Activated naive CD4-positive, alpha-beta T cell treated with anti-CD3 and anti-CD28 coated beads for 36 hours (primary cell): Measurements from ENCODE around the gene SNX15. TPM values are rescaled to one million over a fixed set of nuclear protein-coding genes. Genes with fewer than 3 reads are reported as not detected.

Experiments
- CTCF ChIA-PET: fragments of 350-600 bp; sonication (Branson Sonifier 250); formaldehyde crosslinking; loops from one replicate; lab custom pipeline; 2021; ENCODE audit warnings: antibody characterized with exemption; lab: Charles Lee
- DNase-seq: peaks from one replicate; pipeline ENCODE4 v3.0.0-alpha.2; 2020
- H3K27ac Mint-ChIP-seq: one replicate; pipeline ENCODE4 v1.8.0; 2021; ENCODE audit warnings: mild to moderate bottlenecking, mixed read lengths
- H3K27me3 Mint-ChIP-seq: one replicate; pipeline ENCODE4 v1.8.0; 2021; ENCODE audit warnings: low read depth, mixed read lengths
- H3K36me3 Mint-ChIP-seq: one replicate; pipeline ENCODE4 v1.8.0; 2021; ENCODE audit warnings: low read depth, mixed read lengths
- H3K4me1 Mint-ChIP-seq: one replicate; pipeline ENCODE4 v1.8.0; 2021; ENCODE audit warnings: low read depth, mixed read lengths
- H3K4me3 Mint-ChIP-seq: one replicate; pipeline ENCODE4 v1.8.0; 2021; ENCODE audit warnings: mild to moderate bottlenecking, moderate library complexity, mixed read lengths
- H3K9me3 Mint-ChIP-seq: one replicate; pipeline ENCODE4 v1.8.0; 2021; ENCODE audit warnings: mixed read lengths
- intact Hi-C: fragments of 100-400 bp; cut with micrococcal nuclease; formaldehyde crosslinking; loops from one replicate; pipeline ENCODE4 v1.15.1; 2023
- total RNA-seq, 2 experiments: library from RNA; stranded (reverse); gene quantifications; one replicate each; pipeline ENCODE4 v1.2.3, GENCODE V29; 2021

Gene SNX15
- total RNA-seq, 2 experiments from 2014 or later: 8.9 to 9.4 TPM

DNA sequence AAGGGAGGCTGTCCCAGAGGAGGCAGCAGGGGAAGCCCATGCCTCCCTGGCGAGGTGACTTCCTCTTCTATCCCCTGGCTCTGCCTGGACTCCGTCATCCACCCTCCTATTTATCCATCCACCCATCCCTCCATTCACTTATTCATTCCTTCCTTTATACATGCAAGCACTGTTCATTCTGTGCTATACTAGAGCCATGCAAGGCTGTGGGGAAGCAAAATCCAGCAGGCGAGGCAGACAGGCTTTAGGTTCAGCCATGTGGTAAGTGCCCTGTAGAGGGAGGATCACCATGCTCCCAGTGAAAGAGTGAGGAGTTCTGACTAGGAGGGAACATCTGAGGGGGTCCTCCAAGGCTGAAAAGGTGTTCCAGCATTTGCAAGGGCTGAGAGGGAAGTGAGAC, 32.3 kb downstream of the SNX15 start:
- Mint-ChIP-seq H3K27ac (no peak overlapping the region), H3K9me3 (no peaks in the 10 kb centered on the region), H3K4me1 (peaks cover 3% of the 10 kb centered on the region), H3K27me3 (no peaks in the 10 kb centered on the region), H3K36me3 (no peaks in the 10 kb centered on the region), H3K4me3 (no peak overlapping the region)
- no peak for DNase-seq
- intact Hi-C loops: no loop called here
- CTCF ChIA-PET: no interaction called here

DNA sequence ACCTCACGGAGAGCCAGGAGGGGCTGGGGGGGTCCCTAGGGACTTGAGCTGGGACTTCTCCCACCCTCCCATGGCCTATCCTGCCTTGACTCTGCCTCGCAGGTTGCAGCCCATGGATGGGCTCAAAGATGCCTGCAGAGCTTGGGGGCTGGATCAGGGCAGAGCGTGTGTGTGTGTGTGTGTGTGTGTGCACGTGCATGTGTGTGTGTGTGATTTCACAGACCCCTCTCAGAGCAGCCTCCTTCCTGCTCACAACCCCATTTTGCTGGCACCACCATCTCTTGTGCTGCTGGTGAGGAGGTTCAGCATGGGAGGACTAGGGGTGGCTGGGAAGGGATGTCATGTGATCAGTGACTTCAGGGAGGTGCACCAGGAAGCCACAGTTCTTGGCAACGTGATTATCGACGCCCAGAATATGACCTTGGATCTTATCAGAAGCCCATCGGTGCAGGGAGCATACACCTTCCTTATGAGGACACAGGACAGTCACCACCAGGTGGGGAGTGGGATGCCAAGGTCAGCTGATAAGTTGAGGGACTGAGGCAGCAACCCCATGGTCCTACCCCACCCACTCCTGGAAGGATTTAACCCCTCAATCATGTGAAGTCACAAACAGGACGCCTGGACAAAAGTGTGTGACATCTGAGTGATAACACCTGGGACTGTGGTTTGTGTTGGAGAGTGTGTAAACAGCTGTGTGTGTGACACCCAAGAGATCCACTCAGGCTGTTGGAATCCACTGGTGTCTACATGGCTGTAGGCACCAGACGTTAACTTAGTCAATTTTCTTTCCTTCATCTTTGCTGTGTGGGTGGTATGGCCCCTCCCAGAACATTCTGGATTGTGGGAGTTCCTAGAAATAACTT, 33.0 kb downstream of the SNX15 start:
- H3K36me3 Mint-ChIP-seq: no peaks in the 10 kb centered on the region
- intact Hi-C loops: no loop called here
- no peaks in the 10 kb centered on the region for H3K4me1 Mint-ChIP-seq
- H3K4me3 Mint-ChIP-seq: no peak overlapping the region
- no peak overlapping the region for H3K27ac Mint-ChIP-seq
- no peaks in the 10 kb centered on the region for H3K27me3 Mint-ChIP-seq
- CTCF ChIA-PET: no interaction called here
- DNase-seq: no peak
- no peaks in the 10 kb centered on the region for H3K9me3 Mint-ChIP-seq

DNA sequence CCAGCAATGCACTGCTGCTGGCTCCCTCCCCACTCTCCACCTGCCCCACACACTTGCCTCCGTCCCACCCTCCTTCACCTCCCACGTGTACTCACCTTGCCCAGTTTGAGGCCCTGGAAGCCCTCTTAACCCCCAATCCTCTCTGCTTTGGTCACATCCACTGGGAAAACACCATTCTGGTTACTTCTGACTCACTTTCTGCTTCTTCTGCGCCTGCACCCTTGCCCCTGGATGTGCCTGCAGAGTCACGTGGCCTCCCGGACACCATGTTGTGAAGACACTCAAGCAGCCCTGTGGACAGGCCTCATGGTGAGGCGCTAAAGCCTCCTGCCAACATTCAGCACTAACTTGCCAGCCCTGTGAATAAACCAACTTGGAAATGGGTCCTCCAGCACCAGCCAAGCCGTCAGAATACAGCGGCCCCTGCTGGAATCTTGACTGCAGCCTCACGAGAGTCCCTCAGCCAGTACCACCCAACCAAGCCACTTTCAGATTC, 33.7 kb downstream of the SNX15 start:
- Mint-ChIP-seq H3K4me1 (no peaks in the 10 kb centered on the region), H3K4me3 (no peak overlapping the region), H3K27me3 (no peaks in the 10 kb centered on the region), H3K36me3 (no peaks in the 10 kb centered on the region), H3K9me3 (no peaks in the 10 kb centered on the region), H3K27ac (no peak overlapping the region)
- intact Hi-C loops: no loop called here
- DNase-seq: no peak
- CTCF ChIA-PET: no interaction called here

GRCh38 chr11:65063532-65063931, 36.3 kb downstream of the SNX15 start:
- Mint-ChIP-seq H3K9me3 (no peaks in the 10 kb centered on the region), H3K4me1 (no peaks in the 10 kb centered on the region), H3K4me3 (no peak overlapping the region), H3K27me3 (no peaks in the 10 kb centered on the region), H3K27ac (no peak overlapping the region), H3K36me3 (no peaks in the 10 kb centered on the region)
- intact Hi-C loops: no loop called here
- DNase-seq: no peak
- CTCF ChIA-PET: no interaction called here

GRCh38 chr11:65064847-65065240, 37.6 kb downstream of the SNX15 start:
- intact Hi-C loops: no loop called here
- DNase-seq: no peak
- Mint-ChIP-seq H3K4me1 (peaks cover 2% of the 10 kb centered on the region), H3K36me3 (no peaks in the 10 kb centered on the region), H3K9me3 (no peaks in the 10 kb centered on the region), H3K4me3 (no peak overlapping the region), H3K27me3 (no peaks in the 10 kb centered on the region), H3K27ac (no peak overlapping the region)
- CTCF ChIA-PET: no interaction called here

- Mint-ChIP-seq H3K9me3 (no peaks in the 10 kb centered on the region), H3K27ac (no peak overlapping the region), H3K36me3 (no peaks in the 10 kb centered on the region), H3K4me1 (peaks cover 2% of the 10 kb centered on the region), H3K27me3 (no peaks in the 10 kb centered on the region), H3K4me3 (no peak overlapping the region)
- intact Hi-C loops: no loop called here
- DNase-seq: no peak
- CTCF ChIA-PET: interaction anchor here (0.5 kb wide), 1 partner anchor 18 kb away, joined by 3 read pairs; no protein-coding TSS in a partner anchor
These were observed 38.6 kb downstream of the SNX15 start for GRCh38 chr11:65065851-65066250.

DNA sequence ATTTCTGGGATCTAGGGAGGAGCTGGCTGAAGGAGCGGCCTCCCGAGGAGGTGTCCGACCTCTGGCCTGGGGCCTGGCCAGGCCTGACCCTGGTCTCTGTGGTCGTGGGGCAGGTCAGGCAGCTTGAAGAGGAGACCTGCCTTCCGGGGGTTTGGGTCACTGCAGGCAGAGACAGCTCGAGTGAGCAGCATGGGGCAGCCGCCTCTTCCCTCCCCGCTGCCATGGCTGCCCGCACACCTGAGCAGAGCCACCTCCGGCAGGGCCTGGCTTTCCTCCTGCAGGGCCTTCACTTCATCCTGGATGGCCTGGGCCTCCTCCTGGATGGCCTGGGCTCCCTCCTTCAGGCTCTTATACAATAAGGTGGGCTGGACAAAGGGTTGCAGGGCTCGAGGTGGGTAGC, 39.1 kb downstream of the SNX15 start:
- H3K4me3 Mint-ChIP-seq: no peak overlapping the region
- no peaks in the 10 kb centered on the region for H3K27me3 Mint-ChIP-seq
- no peaks in the 10 kb centered on the region for H3K9me3 Mint-ChIP-seq
- H3K4me1 Mint-ChIP-seq: peaks cover 2% of the 10 kb centered on the region
- intact Hi-C loops: no loop called here
- H3K27ac Mint-ChIP-seq: no peak overlapping the region
- no peak for DNase-seq
- CTCF ChIA-PET: interaction anchor here (0.5 kb wide), 1 partner anchor 18 kb away, joined by 3 read pairs; no protein-coding TSS in a partner anchor
- no peaks in the 10 kb centered on the region for H3K36me3 Mint-ChIP-seq

DNA sequence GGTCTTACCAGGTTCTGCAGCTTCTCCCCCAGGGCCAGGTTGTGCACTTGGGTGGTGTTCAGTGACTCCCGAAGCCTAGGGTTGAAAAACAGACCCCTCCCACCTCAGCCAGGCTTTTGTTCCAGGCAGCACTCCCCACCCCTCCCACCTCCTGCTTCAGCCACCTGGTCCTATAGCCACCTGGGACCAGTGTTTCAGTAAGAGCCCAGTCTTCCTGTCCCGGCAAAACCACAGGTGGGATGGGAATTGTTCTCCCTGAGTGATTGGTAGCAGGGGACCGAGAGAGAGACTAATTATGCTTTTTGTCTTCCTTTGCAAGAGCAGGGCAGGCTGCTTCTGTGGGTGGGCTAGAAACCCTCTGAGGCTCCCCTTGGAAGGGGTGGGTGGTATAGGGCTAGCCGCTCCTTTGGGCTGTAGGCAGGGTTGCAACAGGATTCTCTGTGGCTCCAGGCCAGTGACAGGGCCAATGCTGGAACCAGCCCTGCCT, 39.6 kb downstream of the SNX15 start:
- intact Hi-C loops: no loop called here
- no peak for DNase-seq
- Mint-ChIP-seq H3K9me3 (no peaks in the 10 kb centered on the region), H3K4me3 (no peak overlapping the region), H3K27ac (no peak overlapping the region), H3K36me3 (no peaks in the 10 kb centered on the region), H3K4me1 (peaks cover 2% of the 10 kb centered on the region), H3K27me3 (no peaks in the 10 kb centered on the region)
- CTCF ChIA-PET: no interaction called here

DNA sequence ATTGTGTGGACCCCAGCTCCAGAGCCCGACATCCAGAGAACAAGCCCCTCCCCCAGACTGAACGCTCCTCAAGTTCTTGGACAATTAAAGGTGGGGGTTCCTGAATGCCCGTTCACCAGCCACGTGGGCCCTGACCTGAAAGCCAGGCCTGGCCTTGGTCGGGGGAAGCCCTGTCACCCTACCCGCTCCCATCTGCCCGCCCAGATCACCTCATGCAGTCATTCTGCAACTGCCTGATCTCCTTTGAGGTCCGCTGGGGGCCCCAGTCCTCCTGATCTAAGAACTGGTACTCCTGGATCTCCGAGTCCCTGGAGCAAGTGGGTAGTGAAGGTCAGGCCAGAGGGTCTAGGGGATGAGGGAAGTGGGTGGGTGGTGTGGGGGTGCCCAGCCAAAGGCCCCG, 40.2 kb downstream of the SNX15 start:
- Mint-ChIP-seq H3K27me3 (no peaks in the 10 kb centered on the region), H3K9me3 (no peaks in the 10 kb centered on the region), H3K4me3 (no peak overlapping the region), H3K36me3 (no peaks in the 10 kb centered on the region), H3K27ac (no peak overlapping the region), H3K4me1 (peaks cover 2% of the 10 kb centered on the region)
- intact Hi-C loops: no loop called here
- no peak for DNase-seq
- CTCF ChIA-PET: no interaction called here

DNA sequence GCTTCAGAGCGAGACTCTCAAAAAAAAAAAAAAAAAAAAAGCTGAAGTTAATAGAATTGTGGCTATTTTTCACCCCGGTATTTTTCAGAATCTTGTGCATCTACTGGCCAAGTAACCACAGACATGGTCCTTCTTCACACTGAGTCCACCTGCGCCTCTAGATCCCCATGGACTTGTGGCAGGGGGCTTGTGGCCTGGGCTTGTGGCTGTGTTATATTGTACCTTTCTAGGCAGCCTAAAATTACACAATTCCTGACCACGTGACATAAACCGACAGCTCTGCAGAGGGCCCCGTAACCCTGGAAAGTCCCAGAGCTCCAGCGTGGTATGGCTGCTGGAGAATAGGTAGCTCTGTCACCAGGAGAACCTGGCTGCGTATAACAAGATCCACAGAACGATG, 42.0 kb downstream of the SNX15 start:
- CTCF ChIA-PET: interaction anchor here (0.9 kb wide), 1 partner anchor 14 kb away, joined by 3 read pairs; no protein-coding TSS in a partner anchor
- no peaks in the 10 kb centered on the region for H3K36me3 Mint-ChIP-seq
- no peaks in the 10 kb centered on the region for H3K27me3 Mint-ChIP-seq
- no peak for DNase-seq
- H3K27ac Mint-ChIP-seq: no peak overlapping the region
- intact Hi-C loops: no loop called here
- peaks cover 2% of the 10 kb centered on the region for H3K4me1 Mint-ChIP-seq
- no peak overlapping the region for H3K4me3 Mint-ChIP-seq
- H3K9me3 Mint-ChIP-seq: no peaks in the 10 kb centered on the region

DNA sequence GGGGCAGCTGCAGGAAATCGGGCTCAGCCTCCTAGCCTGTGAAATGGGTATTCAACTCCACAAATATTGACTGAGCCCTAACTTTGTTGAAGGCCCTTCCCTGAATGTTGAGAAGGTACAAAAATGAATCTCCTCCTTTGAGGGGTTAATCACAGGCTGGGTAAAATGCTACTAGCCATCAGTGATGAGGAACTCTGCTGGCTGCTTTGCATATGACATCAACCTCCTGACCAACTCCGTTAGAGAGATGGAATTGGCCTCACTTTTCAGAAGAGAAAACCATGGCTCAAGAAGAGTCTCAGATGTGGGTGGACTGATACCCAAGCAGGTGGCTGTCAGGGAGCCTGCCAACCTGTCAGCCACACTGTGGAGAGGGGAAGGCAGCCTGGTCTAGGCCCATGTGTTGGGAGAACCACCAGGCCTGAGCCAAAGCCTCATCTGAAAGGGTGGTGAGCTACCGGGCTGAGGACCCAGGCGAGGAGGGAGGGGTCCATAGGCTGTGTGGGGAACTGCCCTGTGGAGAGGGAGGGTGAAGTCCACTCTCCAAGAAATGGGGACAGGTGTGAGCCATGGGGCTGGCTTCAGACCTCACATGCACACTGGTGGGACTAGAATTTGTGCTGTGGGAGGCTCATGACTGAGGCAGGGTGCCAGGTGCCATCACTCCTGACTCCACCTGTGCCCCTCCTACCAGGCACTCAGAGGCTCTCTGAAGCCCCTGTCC, 44.8 kb downstream of the SNX15 start:
- no peak for DNase-seq
- Mint-ChIP-seq H3K27ac (no peak overlapping the region), H3K36me3 (peaks cover 13% of the 10 kb centered on the region), H3K27me3 (no peaks in the 10 kb centered on the region), H3K9me3 (no peaks in the 10 kb centered on the region), H3K4me1 (peaks cover 2% of the 10 kb centered on the region), H3K4me3 (no peak overlapping the region)
- intact Hi-C loops: no loop called here
- CTCF ChIA-PET: no interaction called here

- intact Hi-C loops: no loop called here
- Mint-ChIP-seq H3K9me3 (no peaks in the 10 kb centered on the region), H3K4me3 (no peak overlapping the region), H3K4me1 (peaks cover 4% of the 10 kb centered on the region), H3K27ac (no peak overlapping the region), H3K36me3 (peaks cover 18% of the 10 kb centered on the region), H3K27me3 (no peaks in the 10 kb centered on the region)
- CTCF ChIA-PET: interaction anchor here (0.6 kb wide), 1 partner anchor 85 kb away, joined by 3 read pairs; no protein-coding TSS in a partner anchor
- no peak for DNase-seq
These were observed 45.4 kb downstream of the SNX15 start for GRCh38 chr11:65072631-65072966.
